Ecto neural progenitor cell (in vitro differentiated cells): ENCODE data around the gene CD101.

ENCODE experiments used
- DNase-seq: peaks from one replicate; pipeline ENCODE4 v3.0.0-alpha.2; 2018; ENCODE audit warnings: low spot score

CD101 gene

GRCh38 chr1:117058810-117059209 lies 57.2 kb downstream of the CD101 start:
- no peak for DNase-seq

- DNase-seq: no peak
Measured at GRCh38 chr1:117059334-117059677, 57.7 kb downstream of the CD101 start.

GRCh38 chr1:117059678-117060440 lies 58.3 kb downstream of the CD101 start, which contains the start of gene TTF2:
Gene TTF2, plus strand, starts transcription at chr1:117060326. Its CDS starts 21 bp downstream, at chr1:117060347.
- peak; percentile 96 for DNase-seq

GRCh38 chr1:117060441-117061317 lies 59.1 kb downstream of the CD101 start:
- no peak for DNase-seq

GRCh38 chr1:117061986-117062415 lies 60.4 kb downstream of the CD101 start:
- DNase-seq: no peak

GRCh38 chr1:117066367-117066766 lies 64.8 kb downstream of the CD101 start:
- DNase-seq: no peak

GRCh38 chr1:117067533-117068370 lies 66.2 kb downstream of the CD101 start:
- DNase-seq: peak; percentile 62

- DNase-seq: no peak
Measured at GRCh38 chr1:117068580-117068979, 67.0 kb downstream of the CD101 start.

GRCh38 chr1:117069220-117069844 lies 67.8 kb downstream of the CD101 start:
- no peak for DNase-seq

GRCh38 chr1:117070124-117070523 lies 68.6 kb downstream of the CD101 start:
- DNase-seq: no peak

- no peak for DNase-seq
Measured at GRCh38 chr1:117076648-117077047, 75.1 kb downstream of the CD101 start.

GRCh38 chr1:117077267-117077666 lies 75.7 kb downstream of the CD101 start:
- DNase-seq: no peak

GRCh38 chr1:117079737-117080136 lies 78.2 kb downstream of the CD101 start:
- DNase-seq: no peak

- no peak for DNase-seq
Measured at GRCh38 chr1:117084231-117084630, 82.7 kb downstream of the CD101 start.
